DND-41 (cell line): ENCODE results near the gene NCAM2.

Experiments used
- ATAC-seq: fragments of 200-7000 bp; cut with Tn5 transposase; 3 replicates; pipeline ENCODE4 v1.9.1; 2021; ENCODE audit warnings: low read depth; ENCODE audit not compliant: insufficient read depth
- DNase-seq: peaks from one replicate; pipeline ENCODE4 v3.0.0-alpha.2; 2020
- H2AFZ ChIP-seq: 2 replicates; pipeline ENCODE4 v1.6.0; 2012; ENCODE audit warnings: low read depth, low read length
- H3K27ac ChIP-seq: 2 replicates; pipeline ENCODE4 v1.5.1; 2012; ENCODE audit warnings: low read length, inconsistent platforms
- H3K27me3 ChIP-seq: fragments of 200-600 bp; sonication (generic); 2 replicates; pipeline ENCODE4 v1.6.0; 2012; ENCODE audit warnings: low read length, mild to moderate bottlenecking, inconsistent platforms; ENCODE audit not compliant: insufficient read depth, poor library complexity
- H3K36me3 ChIP-seq: 2 replicates; pipeline ENCODE4 v1.5.1; 2012; ENCODE audit warnings: low read length, inconsistent platforms; ENCODE audit not compliant: insufficient read depth
- H3K4me1 ChIP-seq: 2 replicates; pipeline ENCODE4 v1.5.1; 2012; ENCODE audit warnings: mild to moderate bottlenecking, low read length; ENCODE audit not compliant: insufficient read depth
- H3K4me2 ChIP-seq: 2 replicates; pipeline ENCODE4 v1.6.0; 2012; ENCODE audit warnings: mild to moderate bottlenecking, moderate library complexity, low read length, inconsistent platforms; ENCODE audit not compliant: insufficient read depth
- H3K4me3 ChIP-seq, 2 experiments: fragments of 200-600 bp in 1 of 2; shearing (Covaris generic) in 1 of 2; 2 replicates each; pipeline ENCODE4 v1.5.1; 2012 to 2016; ENCODE audit warnings: inconsistent platforms in 2 of 2, low read length in 2 of 2, mild to moderate bottlenecking in 2 of 2, low read depth in 1 of 2, moderate library complexity in 1 of 2
- H3K79me2 ChIP-seq: 2 replicates; pipeline ENCODE4 v1.6.0; 2012; ENCODE audit warnings: low read length, inconsistent platforms; ENCODE audit not compliant: insufficient read depth
- H3K9ac ChIP-seq: 2 replicates; pipeline ENCODE4 v1.6.0; 2012; ENCODE audit warnings: low read depth, mild to moderate bottlenecking, inconsistent platforms, low read length, moderate library complexity
- H3K9me3 ChIP-seq: 2 replicates; pipeline ENCODE4 v1.5.1; 2012; ENCODE audit warnings: low read length, moderate library complexity, mild to moderate bottlenecking, inconsistent platforms; ENCODE audit not compliant: insufficient read depth, severe bottlenecking
- H4K20me1 ChIP-seq: 2 replicates; pipeline ENCODE4 v1.6.0; 2012; ENCODE audit warnings: low read length; ENCODE audit not compliant: insufficient read depth
- CTCF ChIP-seq: IDR thresholded peaks from 2 replicates; pipeline ENCODE4 v1.5.1; 2012; ENCODE audit warnings: borderline replicate concordance, low read length, moderate library complexity, mild to moderate bottlenecking; ENCODE audit not compliant: poor library complexity, severe bottlenecking; ENCODE audit errors: extremely low read depth
- EZH2 ChIP-seq: IDR thresholded peaks from 3 replicates; pipeline ENCODE4 v1.6.1; 2012; ENCODE audit warnings: borderline replicate concordance, low read depth, mild to moderate bottlenecking, moderate library complexity, low read length, inconsistent platforms; ENCODE audit not compliant: severe bottlenecking

The NCAM2 gene

GRCh38 chr21:21466752-21467151, 468.5 kb downstream of the NCAM2 start:
- no peaks in the 10 kb centered on the region for H3K4me1 ChIP-seq
- no peaks in the 10 kb centered on the region for H3K27me3 ChIP-seq
- H3K4me3 ChIP-seq = no peak overlapping the region
- no peak for ATAC-seq
- TF ChIP-seq CTCF (no peak), EZH2 (no peak)
- H3K9me3 ChIP-seq = no peaks in the 10 kb centered on the region
- no peak overlapping the region for H3K27ac ChIP-seq
- H4K20me1 ChIP-seq = no peaks in the 10 kb centered on the region
- no peaks in the 10 kb centered on the region for H3K79me2 ChIP-seq
- H3K36me3 ChIP-seq = no peaks in the 10 kb centered on the region
- no peak for DNase-seq
- no peak overlapping the region for H3K9ac ChIP-seq
- H2AFZ ChIP-seq = no peak overlapping the region
- no peak overlapping the region for H3K4me2 ChIP-seq

GRCh38 chr21:21468003-21468402, 469.8 kb downstream of the NCAM2 start:
- no peaks in the 10 kb centered on the region for H3K36me3 ChIP-seq
- no peak for ATAC-seq
- H3K79me2 ChIP-seq = no peaks in the 10 kb centered on the region
- no peak overlapping the region for H3K4me2 ChIP-seq
- H3K27ac ChIP-seq = no peak overlapping the region
- DNase-seq = no peak
- H4K20me1 ChIP-seq = no peaks in the 10 kb centered on the region
- H3K4me3 ChIP-seq = no peak overlapping the region
- no peak overlapping the region for H2AFZ ChIP-seq
- H3K27me3 ChIP-seq = no peaks in the 10 kb centered on the region
- TF ChIP-seq EZH2 (no peak), CTCF (no peak)
- no peaks in the 10 kb centered on the region for H3K4me1 ChIP-seq
- no peak overlapping the region for H3K9ac ChIP-seq
- no peaks in the 10 kb centered on the region for H3K9me3 ChIP-seq

- no peak for DNase-seq
- Histone ChIP-seq H3K27ac (no peak overlapping the region), H3K27me3 (no peaks in the 10 kb centered on the region), H3K4me2 (no peak overlapping the region), H3K79me2 (no peaks in the 10 kb centered on the region), H3K4me3 (no peak overlapping the region), H3K9me3 (no peaks in the 10 kb centered on the region), H2AFZ (no peak overlapping the region; the same call in 1 of the 2 replicates), H3K9ac (no peak overlapping the region), H3K4me1 (no peaks in the 10 kb centered on the region), H4K20me1 (no peaks in the 10 kb centered on the region), H3K36me3 (no peaks in the 10 kb centered on the region)
- no peak for TF ChIP-seq CTCF
- TF ChIP-seq EZH2 = no peak
- no peak for ATAC-seq
These were observed 483.0 kb downstream of the NCAM2 start for GRCh38 chr21:21481239-21481638.

GRCh38 chr21:21508859-21509258, 510.6 kb downstream of the NCAM2 start:
- no peak overlapping the region for H3K4me2 ChIP-seq
- H3K4me3 ChIP-seq = no peak overlapping the region
- no peak for DNase-seq
- H3K27ac ChIP-seq = no peak overlapping the region
- ATAC-seq = no peak
- TF ChIP-seq CTCF (no peak), EZH2 (no peak)
- H3K79me2 ChIP-seq = no peaks in the 10 kb centered on the region
- no peaks in the 10 kb centered on the region for H3K27me3 ChIP-seq
- H3K9me3 ChIP-seq = no peaks in the 10 kb centered on the region
- no peaks in the 10 kb centered on the region for H4K20me1 ChIP-seq
- H2AFZ ChIP-seq = no peak overlapping the region
- H3K9ac ChIP-seq = no peak overlapping the region
- H3K4me1 ChIP-seq = no peaks in the 10 kb centered on the region
- no peaks in the 10 kb centered on the region for H3K36me3 ChIP-seq
